ENCODE data around the gene RAB3A.

The RAB3A gene, protein sequence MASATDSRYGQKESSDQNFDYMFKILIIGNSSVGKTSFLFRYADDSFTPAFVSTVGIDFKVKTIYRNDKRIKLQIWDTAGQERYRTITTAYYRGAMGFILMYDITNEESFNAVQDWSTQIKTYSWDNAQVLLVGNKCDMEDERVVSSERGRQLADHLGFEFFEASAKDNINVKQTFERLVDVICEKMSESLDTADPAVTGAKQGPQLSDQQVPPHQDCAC

DNA sequence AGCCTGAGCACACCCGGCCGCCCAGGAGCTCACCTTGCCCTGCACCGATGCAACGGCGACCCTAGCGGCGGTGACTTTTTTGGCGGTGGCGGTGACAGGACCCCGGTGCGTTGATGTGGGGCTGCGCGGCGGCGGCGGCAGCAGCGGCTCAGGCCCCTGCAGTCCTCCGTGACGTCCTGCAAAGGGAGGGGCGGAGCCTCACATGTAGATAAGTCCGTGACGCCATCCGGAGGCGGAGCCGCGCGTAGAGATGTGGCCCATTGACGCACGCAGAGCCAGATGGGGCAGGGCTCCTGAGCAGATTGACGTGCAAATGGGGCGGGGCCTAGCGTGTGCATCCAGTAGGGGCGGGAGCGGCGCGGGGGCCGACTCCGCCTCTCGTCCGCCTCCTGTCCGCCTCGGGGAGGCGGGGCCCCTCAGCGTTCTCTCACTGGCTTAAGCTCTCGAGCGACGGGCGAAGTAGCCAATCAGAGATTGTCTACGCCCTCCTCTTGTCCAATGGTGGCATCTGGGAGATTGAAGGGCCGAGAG, at the start of gene RAB3A:
RAB3A (minus strand) TSS at position 180 of the 531 bp plus-strand sequence. CDS start 1,302 bp downstream, outside the sequence.
- H3K36me3 ChIP-seq = peaks cover 26% of the 10 kb centered on the region
- no peaks in the 10 kb centered on the region for H3K27me3 ChIP-seq (ENCODE audit: insufficient read depth, low read depth, severe bottlenecking)
- peak within 1 kb of the TSS; percentile 77 for H3K4me3 ChIP-seq (ENCODE audit: low read depth, low read length)
- H3K27ac ChIP-seq = peak within 1 kb of the TSS; percentile 95
- peak; percentile 99 for DNase-seq
- TF ChIP-seq CTCF (IDR thresholded peaks at IDR 0.05; ENCODE audit: low read depth, low read length) = no peak
- H3K9me3 ChIP-seq (ENCODE audit: severe bottlenecking) = no peaks in the 10 kb centered on the region

GRCh38 chr19:18253130-18253529, 49.3 kb upstream of the RAB3A start:
- H3K36me3 ChIP-seq = no peaks in the 10 kb centered on the region
- H3K9me3 ChIP-seq (ENCODE audit: severe bottlenecking) = no peaks in the 10 kb centered on the region
- H3K27me3 ChIP-seq (ENCODE audit: insufficient read depth, low read depth, severe bottlenecking) = no peaks in the 10 kb centered on the region
- no peak overlapping the region for H3K4me3 ChIP-seq (ENCODE audit: low read depth, low read length)
- no peak for TF ChIP-seq CTCF (IDR thresholded peaks at IDR 0.05; ENCODE audit: low read depth, low read length)
- no peak overlapping the region for H3K27ac ChIP-seq
- DNase-seq = no peak

DNA sequence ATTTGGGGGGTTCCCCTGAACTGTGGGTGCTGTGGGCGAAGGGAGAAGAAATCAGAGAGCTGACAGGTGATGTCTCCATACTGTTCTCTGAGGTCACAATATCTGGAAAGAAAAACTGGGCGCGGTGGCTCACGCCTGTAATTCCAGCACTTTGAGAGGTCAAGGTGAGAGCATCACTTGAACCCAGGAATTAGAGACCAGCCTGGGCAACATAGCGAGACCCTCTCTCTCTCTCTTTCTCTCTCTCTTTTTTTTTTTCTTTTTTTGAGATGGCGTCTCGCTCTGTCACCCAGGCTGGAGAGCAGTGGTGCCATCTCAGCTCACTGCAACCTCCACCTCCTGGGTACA, 48.5 kb upstream of the RAB3A start:
- TF ChIP-seq CTCF (IDR thresholded peaks at IDR 0.05; ENCODE audit: low read depth, low read length) = no peak
- DNase-seq = no peak
- Histone ChIP-seq H3K27ac (no peak overlapping the region), H3K4me3 (ENCODE audit: low read depth, low read length) (no peak overlapping the region), H3K27me3 (ENCODE audit: insufficient read depth, low read depth, severe bottlenecking) (no peaks in the 10 kb centered on the region), H3K9me3 (ENCODE audit: severe bottlenecking) (no peaks in the 10 kb centered on the region), H3K36me3 (no peaks in the 10 kb centered on the region)

DNA sequence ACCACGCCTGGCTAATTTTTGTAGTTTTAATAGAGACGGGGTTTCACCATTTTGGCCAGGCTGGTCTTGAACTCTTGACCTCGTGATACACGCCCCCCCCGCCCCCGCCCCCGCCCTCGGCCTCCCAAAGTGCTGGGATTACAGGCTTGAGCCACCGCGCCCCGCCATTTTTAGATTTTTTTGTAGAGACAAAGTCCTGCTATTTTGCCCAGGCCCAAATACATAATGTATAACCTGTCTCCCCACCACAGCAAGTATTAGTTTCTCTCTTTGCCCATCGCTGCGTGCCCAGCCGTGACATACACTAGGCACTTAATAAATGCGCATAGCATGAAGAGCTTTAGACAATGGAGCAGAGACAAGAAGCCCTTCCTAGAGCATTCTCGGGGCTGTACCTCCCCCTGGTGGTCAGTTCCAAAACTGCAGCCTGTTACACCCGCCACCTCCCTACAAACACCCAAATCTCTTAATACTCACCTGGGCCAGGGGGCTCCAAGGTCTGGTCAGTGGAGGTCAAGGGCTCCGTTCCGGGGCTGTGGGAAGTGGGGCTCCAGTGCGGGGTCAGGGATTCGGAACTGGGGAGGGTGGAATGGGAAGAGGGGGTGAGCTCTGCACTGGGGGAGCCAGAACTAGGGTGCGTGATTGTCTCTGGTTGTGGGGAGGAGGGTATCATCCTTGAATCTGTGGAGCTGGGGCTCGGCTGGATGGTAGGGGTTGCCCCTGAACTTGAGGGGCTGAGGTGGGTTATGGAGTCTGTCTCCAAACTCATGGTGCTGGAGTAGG, 47.9 kb upstream of the RAB3A start:
- TF ChIP-seq CTCF (IDR thresholded peaks at IDR 0.05; ENCODE audit: low read depth, low read length) = peak; percentile 92
- H3K36me3 ChIP-seq = no peaks in the 10 kb centered on the region
- H3K4me3 ChIP-seq (ENCODE audit: low read depth, low read length) = no peak overlapping the region
- H3K27me3 ChIP-seq (ENCODE audit: insufficient read depth, low read depth, severe bottlenecking) = no peaks in the 10 kb centered on the region
- H3K27ac ChIP-seq = no peak overlapping the region
- no peaks in the 10 kb centered on the region for H3K9me3 ChIP-seq (ENCODE audit: severe bottlenecking)
- DNase-seq = peak; percentile 72

DNA sequence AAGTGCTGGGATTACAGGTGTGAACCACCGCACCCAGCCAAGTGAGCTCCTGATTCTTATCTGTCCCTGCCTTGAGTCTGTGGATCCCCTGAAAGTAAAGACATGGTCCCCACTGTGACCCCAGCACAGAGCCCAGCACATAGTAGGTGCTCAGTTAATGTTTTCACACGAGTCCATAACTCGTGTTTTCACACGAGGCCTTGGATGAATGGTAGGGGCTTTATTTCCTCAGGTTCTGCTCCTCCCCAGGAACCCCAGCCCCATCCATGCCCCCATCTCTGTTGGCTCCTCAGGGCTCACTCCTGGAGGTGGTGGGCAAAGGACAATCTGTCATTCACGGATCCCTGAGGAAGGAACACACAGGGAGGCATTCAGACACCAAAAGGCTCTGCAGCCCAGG, 46.0 kb upstream of the RAB3A start:
- Histone ChIP-seq H3K9me3 (ENCODE audit: severe bottlenecking) (no peaks in the 10 kb centered on the region), H3K36me3 (no peaks in the 10 kb centered on the region), H3K27me3 (ENCODE audit: insufficient read depth, low read depth, severe bottlenecking) (no peaks in the 10 kb centered on the region), H3K27ac (no peak overlapping the region), H3K4me3 (ENCODE audit: low read depth, low read length) (no peak overlapping the region)
- TF ChIP-seq CTCF (IDR thresholded peaks at IDR 0.05; ENCODE audit: low read depth, low read length) = no peak
- DNase-seq = no peak

All from WERI-Rb-1 (cell line).